SK-N-SH treated with all-trans-retinoic acid at 6 μM for 48 hours (cell line): ENCODE data around the gene HACD2.
A peak's percentile ranks its signal among the peaks of the same experiment; 100 is the strongest.

ENCODE experiments used
- ATAC-seq: fragments of 200-7000 bp; cut with Tn5 transposase; 3 replicates; pipeline ENCODE4 v1.9.1; 2020; ENCODE audit warnings: mild to moderate bottlenecking, moderate library complexity
- ARNTL ChIP-seq: fragments of 450-650 bp; formaldehyde crosslinking; IDR thresholded peaks from 2 replicates; pipeline ENCODE4 v1.5.0; 2020; ENCODE audit warnings: low read depth, mild to moderate bottlenecking, moderate library complexity, borderline replicate concordance
- CSDC2 ChIP-seq: fragments of 250-450 bp; sonication (Bioruptor Pico); IDR thresholded peaks from 2 replicates; pipeline ENCODE4 v1.5.0; 2020; ENCODE audit warnings: mild to moderate bottlenecking, moderate library complexity
- CSRNP3 ChIP-seq: fragments of 250-450 bp; sonication (Bioruptor Pico); IDR thresholded peaks from 2 replicates; pipeline ENCODE4 v1.5.1; 2021; ENCODE audit warnings: mild to moderate bottlenecking, moderate library complexity
- ESRRG ChIP-seq: fragments of 250-450 bp; sonication (Bioruptor Pico); IDR thresholded peaks from 2 replicates; pipeline ENCODE4 v1.6.1; 2021; ENCODE audit warnings: mild to moderate bottlenecking
- GLIS3 ChIP-seq: fragments of 250-450 bp; sonication (Bioruptor Pico); IDR thresholded peaks from 2 replicates; pipeline ENCODE4 v1.5.0; 2020; ENCODE audit warnings: mild to moderate bottlenecking, moderate library complexity
- ISL1 ChIP-seq: fragments of 250-450 bp; sonication (Bioruptor Pico); IDR thresholded peaks from 2 replicates; pipeline ENCODE4 v2.1.2; 2022; ENCODE audit warnings: mild to moderate bottlenecking, moderate library complexity
- OSR1 ChIP-seq: fragments of 250-450 bp; sonication (Bioruptor Pico); IDR thresholded peaks from 2 replicates; pipeline ENCODE4 v1.8.0; 2022; ENCODE audit warnings: moderate library complexity, mild to moderate bottlenecking, inconsistent platforms
- POU6F1 ChIP-seq: fragments of 250-450 bp; sonication (Bioruptor Pico); IDR thresholded peaks from 2 replicates; pipeline ENCODE4 v1.8.0; 2021; ENCODE audit warnings: low read depth, mild to moderate bottlenecking, moderate library complexity, borderline replicate concordance
- RARB ChIP-seq: fragments of 250-450 bp; sonication (Bioruptor Pico); IDR thresholded peaks from 2 replicates; pipeline ENCODE4 v1.8.0; 2021; ENCODE audit warnings: mild to moderate bottlenecking, moderate library complexity
- SNAI2 ChIP-seq: fragments of 250-450 bp; sonication (Bioruptor Pico); IDR thresholded peaks from 2 replicates; pipeline ENCODE4 v1.5.0; 2020; ENCODE audit warnings: mild to moderate bottlenecking, moderate library complexity
- TCF4 ChIP-seq: fragments of 250-450 bp; sonication (Bioruptor Pico); IDR thresholded peaks from 2 replicates; pipeline ENCODE4 v1.8.0; 2021; ENCODE audit warnings: mild to moderate bottlenecking, moderate library complexity, borderline replicate concordance
- TOX ChIP-seq: fragments of 250-450 bp; sonication (Bioruptor Pico); IDR thresholded peaks from 2 replicates; pipeline ENCODE4 v1.8.0; 2021; ENCODE audit warnings: mild to moderate bottlenecking, moderate library complexity, borderline replicate concordance
- ZC3H10 ChIP-seq: fragments of 250-450 bp; sonication (Bioruptor Pico); IDR thresholded peaks from 2 replicates; pipeline ENCODE4 v1.5.1; 2021; ENCODE audit warnings: mild to moderate bottlenecking, moderate library complexity
- ZFP3 ChIP-seq: fragments of 250-450 bp; sonication (Bioruptor Pico); IDR thresholded peaks from 2 replicates; pipeline ENCODE4 v1.5.0; 2020; ENCODE audit warnings: mild to moderate bottlenecking, moderate library complexity
- ZFP30 ChIP-seq: fragments of 450-650 bp; formaldehyde crosslinking; IDR thresholded peaks from 2 replicates; pipeline ENCODE4 v1.5.0; 2022; ENCODE audit warnings: mild to moderate bottlenecking, moderate library complexity
- ZNF565 ChIP-seq: fragments of 450-650 bp; formaldehyde crosslinking; conservative IDR thresholded peaks from 2 replicates; pipeline ENCODE4 v1.5.0; 2020; ENCODE audit warnings: low read depth, mild to moderate bottlenecking, moderate library complexity
- ZNF70 ChIP-seq: fragments of 450-650 bp; formaldehyde crosslinking; IDR thresholded peaks from 2 replicates; pipeline ENCODE4 v1.5.0; 2020; ENCODE audit warnings: mild to moderate bottlenecking, moderate library complexity
- ZNF8 ChIP-seq: fragments of 450-650 bp; formaldehyde crosslinking; IDR thresholded peaks from 2 replicates; pipeline ENCODE4 v1.5.0; 2020; ENCODE audit warnings: mild to moderate bottlenecking, moderate library complexity
- TF ChIP-seq, protein P1 (sequence below): fragments of 250-450 bp; sonication (Bioruptor Pico); IDR thresholded peaks from 2 replicates; pipeline ENCODE4 v1.5.0; 2020; ENCODE audit warnings: mild to moderate bottlenecking, moderate library complexity
- TF ChIP-seq, protein P2 (sequence below): fragments of 250-450 bp; sonication (Bioruptor Pico); IDR thresholded peaks from 2 replicates; pipeline ENCODE4 v1.5.1; 2020; ENCODE audit warnings: low read depth, mild to moderate bottlenecking, moderate library complexity
- TF ChIP-seq, protein P3 (sequence below): fragments of 250-450 bp; sonication (Bioruptor Pico); IDR thresholded peaks from 2 replicates; pipeline ENCODE4 v1.8.0; 2020; ENCODE audit warnings: mild to moderate bottlenecking, moderate library complexity, borderline replicate concordance

The HACD2 gene

GRCh38 chr3:123608263-123608937 lies 23.5 kb upstream of the HACD2 start:
- TF ChIP-seq, protein P1, sequence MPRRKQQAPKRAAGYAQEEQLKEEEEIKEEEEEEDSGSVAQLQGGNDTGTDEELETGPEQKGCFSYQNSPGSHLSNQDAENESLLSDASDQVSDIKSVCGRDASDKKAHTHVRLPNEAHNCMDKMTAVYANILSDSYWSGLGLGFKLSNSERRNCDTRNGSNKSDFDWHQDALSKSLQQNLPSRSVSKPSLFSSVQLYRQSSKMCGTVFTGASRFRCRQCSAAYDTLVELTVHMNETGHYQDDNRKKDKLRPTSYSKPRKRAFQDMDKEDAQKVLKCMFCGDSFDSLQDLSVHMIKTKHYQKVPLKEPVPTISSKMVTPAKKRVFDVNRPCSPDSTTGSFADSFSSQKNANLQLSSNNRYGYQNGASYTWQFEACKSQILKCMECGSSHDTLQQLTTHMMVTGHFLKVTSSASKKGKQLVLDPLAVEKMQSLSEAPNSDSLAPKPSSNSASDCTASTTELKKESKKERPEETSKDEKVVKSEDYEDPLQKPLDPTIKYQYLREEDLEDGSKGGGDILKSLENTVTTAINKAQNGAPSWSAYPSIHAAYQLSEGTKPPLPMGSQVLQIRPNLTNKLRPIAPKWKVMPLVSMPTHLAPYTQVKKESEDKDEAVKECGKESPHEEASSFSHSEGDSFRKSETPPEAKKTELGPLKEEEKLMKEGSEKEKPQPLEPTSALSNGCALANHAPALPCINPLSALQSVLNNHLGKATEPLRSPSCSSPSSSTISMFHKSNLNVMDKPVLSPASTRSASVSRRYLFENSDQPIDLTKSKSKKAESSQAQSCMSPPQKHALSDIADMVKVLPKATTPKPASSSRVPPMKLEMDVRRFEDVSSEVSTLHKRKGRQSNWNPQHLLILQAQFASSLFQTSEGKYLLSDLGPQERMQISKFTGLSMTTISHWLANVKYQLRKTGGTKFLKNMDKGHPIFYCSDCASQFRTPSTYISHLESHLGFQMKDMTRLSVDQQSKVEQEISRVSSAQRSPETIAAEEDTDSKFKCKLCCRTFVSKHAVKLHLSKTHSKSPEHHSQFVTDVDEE (CRISPR knock-in tag), result no peak
- TF ChIP-seq TOX (CRISPR knock-in tag), result no peak
- TF ChIP-seq ZNF565 (CRISPR knock-in tag), result no peak

DNA sequence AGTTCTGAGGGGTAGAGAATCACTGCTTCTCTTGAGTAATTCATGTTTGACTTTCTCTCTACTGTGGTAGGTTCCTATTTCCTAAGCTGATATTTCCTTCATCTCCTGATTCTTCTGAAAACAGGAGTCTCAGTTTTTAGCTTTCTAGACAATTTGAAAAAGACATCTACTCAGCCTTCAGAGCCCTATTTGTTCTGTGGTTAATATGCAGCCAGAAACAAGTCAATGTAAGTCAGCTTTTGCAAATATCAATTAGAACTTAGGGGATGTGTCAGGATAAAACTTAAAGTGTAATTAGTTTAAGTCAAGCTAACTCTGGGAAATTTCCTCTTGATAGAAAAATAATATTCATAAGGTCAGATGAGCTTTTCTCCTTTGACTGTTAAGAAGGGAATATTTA lies 21.7 kb upstream of the HACD2 start:
- no peak for ATAC-seq
- TF ChIP-seq ZNF8 (CRISPR knock-in tag) (no peak), ARNTL (CRISPR knock-in tag) (no peak), ISL1 (CRISPR knock-in tag) (no peak), RARB (CRISPR knock-in tag) (no peak), TCF4 (CRISPR knock-in tag) (no peak), GLIS3 (CRISPR knock-in tag) (no peak), ZFP30 (no peak), ZNF70 (no peak), ESRRG (CRISPR knock-in tag) (no peak), TOX (CRISPR knock-in tag) (no peak), ZC3H10 (no peak), SNAI2 (CRISPR knock-in tag) (no peak), ZNF565 (CRISPR knock-in tag) (no peak), OSR1 (no peak), POU6F1 (no peak)
- TF ChIP-seq, protein P2, sequence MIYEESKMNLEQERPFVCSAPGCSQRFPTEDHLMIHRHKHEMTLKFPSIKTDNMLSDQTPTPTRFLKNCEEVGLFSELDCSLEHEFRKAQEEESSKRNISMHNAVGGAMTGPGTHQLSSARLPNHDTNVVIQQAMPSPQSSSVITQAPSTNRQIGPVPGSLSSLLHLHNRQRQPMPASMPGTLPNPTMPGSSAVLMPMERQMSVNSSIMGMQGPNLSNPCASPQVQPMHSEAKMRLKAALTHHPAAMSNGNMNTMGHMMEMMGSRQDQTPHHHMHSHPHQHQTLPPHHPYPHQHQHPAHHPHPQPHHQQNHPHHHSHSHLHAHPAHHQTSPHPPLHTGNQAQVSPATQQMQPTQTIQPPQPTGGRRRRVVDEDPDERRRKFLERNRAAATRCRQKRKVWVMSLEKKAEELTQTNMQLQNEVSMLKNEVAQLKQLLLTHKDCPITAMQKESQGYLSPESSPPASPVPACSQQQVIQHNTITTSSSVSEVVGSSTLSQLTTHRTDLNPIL (CRISPR knock-in tag), result no peak
- TF ChIP-seq, protein P3, sequence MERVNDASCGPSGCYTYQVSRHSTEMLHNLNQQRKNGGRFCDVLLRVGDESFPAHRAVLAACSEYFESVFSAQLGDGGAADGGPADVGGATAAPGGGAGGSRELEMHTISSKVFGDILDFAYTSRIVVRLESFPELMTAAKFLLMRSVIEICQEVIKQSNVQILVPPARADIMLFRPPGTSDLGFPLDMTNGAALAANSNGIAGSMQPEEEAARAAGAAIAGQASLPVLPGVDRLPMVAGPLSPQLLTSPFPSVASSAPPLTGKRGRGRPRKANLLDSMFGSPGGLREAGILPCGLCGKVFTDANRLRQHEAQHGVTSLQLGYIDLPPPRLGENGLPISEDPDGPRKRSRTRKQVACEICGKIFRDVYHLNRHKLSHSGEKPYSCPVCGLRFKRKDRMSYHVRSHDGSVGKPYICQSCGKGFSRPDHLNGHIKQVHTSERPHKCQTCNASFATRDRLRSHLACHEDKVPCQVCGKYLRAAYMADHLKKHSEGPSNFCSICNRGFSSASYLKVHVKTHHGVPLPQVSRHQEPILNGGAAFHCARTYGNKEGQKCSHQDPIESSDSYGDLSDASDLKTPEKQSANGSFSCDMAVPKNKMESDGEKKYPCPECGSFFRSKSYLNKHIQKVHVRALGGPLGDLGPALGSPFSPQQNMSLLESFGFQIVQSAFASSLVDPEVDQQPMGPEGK, result no peak
- TF ChIP-seq, protein P1 (CRISPR knock-in tag), result no peak

More at GRCh38 chr3:123608263-123608937, 23.5 kb upstream of the HACD2 start:
- ATAC-seq, result no peak

DNA sequence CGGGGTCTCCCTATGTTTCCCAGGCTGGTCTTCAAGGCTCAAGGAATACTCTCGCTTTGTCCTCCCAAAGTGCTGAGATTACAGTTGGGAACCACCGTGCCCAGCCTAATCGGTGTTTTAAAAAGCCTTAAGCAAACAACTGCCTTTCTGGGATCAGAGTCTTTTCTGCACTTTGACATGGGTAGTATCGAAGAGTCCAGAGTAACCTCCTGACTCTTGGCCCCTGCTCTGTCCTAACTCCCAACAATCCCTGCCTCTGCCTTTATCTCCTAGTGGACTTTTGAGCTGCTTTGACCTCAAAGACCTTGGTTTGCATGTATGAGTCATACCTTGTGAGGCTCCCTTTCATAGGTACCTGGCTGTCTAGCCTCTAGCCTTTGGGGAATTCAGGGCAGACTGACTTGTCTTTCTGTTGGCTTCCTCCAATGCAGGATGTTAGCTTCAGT lies 21.0 kb upstream of the HACD2 start:
- peak; percentile 15 for ATAC-seq
- TF ChIP-seq ISL1 (CRISPR knock-in tag), result no peak
- no peak for TF ChIP-seq ZNF8 (CRISPR knock-in tag)
- TF ChIP-seq ESRRG (CRISPR knock-in tag), result no peak
- TF ChIP-seq, protein P1 (CRISPR knock-in tag), result no peak
- no peak for TF ChIP-seq CSRNP3 (CRISPR knock-in tag)
- no peak for TF ChIP-seq RARB (CRISPR knock-in tag)
- TF ChIP-seq ZNF565 (CRISPR knock-in tag), result no peak
- TF ChIP-seq ARNTL (CRISPR knock-in tag), result no peak
- TF ChIP-seq ZFP3 (CRISPR knock-in tag), result no peak
- TF ChIP-seq CSDC2 (CRISPR knock-in tag), result no peak
- TF ChIP-seq SNAI2 (CRISPR knock-in tag), result no peak
